Endothelial cell (in vitro differentiated cells): ENCODE measurements around the gene GNA12. TPM values are rescaled to one million over a fixed set of nuclear protein-coding genes. Genes with fewer than 3 reads are reported as not detected.

Source experiments
- DNase-seq: peaks from one replicate; pipeline ENCODE4 v3.0.0; 2021; ENCODE audit warnings: low spot score
- H3K27ac Mint-ChIP-seq: one replicate; pipeline ENCODE4 v1.8.0; 2021; ENCODE audit warnings: mixed read lengths, inconsistent platforms; ENCODE audit not compliant: unreplicated experiment
- H3K27me3 Mint-ChIP-seq: one replicate; pipeline ENCODE4 v1.8.0; 2021; ENCODE audit warnings: mild to moderate bottlenecking, moderate library complexity, mixed read lengths, inconsistent platforms; ENCODE audit not compliant: unreplicated experiment
- H3K36me3 Mint-ChIP-seq: one replicate; pipeline ENCODE4 v1.8.0; 2021; ENCODE audit warnings: mild to moderate bottlenecking, low read depth, mixed read lengths, inconsistent platforms; ENCODE audit not compliant: unreplicated experiment
- H3K4me1 Mint-ChIP-seq: one replicate; pipeline ENCODE4 v1.8.0; 2021; ENCODE audit warnings: mild to moderate bottlenecking, mixed read lengths, inconsistent platforms; ENCODE audit not compliant: unreplicated experiment
- H3K4me3 Mint-ChIP-seq: one replicate; pipeline ENCODE4 v1.8.0; 2021; ENCODE audit warnings: mild to moderate bottlenecking, mixed read lengths, inconsistent platforms; ENCODE audit not compliant: unreplicated experiment
- H3K9me3 Mint-ChIP-seq: one replicate; pipeline ENCODE4 v1.8.0; 2021; ENCODE audit warnings: mixed read lengths, inconsistent platforms; ENCODE audit not compliant: unreplicated experiment
- total RNA-seq: library from RNA; stranded (reverse); fragmentation: NEBNext Ultra II Directional; extraction: Animal tissue kit (Norgen Biotek cat#: 25700); gene quantifications from one replicate; pipeline ENCODE4 v1.2.1, GENCODE V29; 2021; ENCODE audit not compliant: unreplicated experiment
- TF ChIP-seq, protein P1 (sequence below): fragments of 200-600 bp; sonication (generic); IDR thresholded peaks from one replicate; pipeline ENCODE4 v1.5.0; 2021; ENCODE audit warnings: antibody characterized with exemption; ENCODE audit not compliant: unreplicated experiment

The GNA12 gene
- total RNA-seq, 1 donor from 2014 or later = 105 TPM

DNA sequence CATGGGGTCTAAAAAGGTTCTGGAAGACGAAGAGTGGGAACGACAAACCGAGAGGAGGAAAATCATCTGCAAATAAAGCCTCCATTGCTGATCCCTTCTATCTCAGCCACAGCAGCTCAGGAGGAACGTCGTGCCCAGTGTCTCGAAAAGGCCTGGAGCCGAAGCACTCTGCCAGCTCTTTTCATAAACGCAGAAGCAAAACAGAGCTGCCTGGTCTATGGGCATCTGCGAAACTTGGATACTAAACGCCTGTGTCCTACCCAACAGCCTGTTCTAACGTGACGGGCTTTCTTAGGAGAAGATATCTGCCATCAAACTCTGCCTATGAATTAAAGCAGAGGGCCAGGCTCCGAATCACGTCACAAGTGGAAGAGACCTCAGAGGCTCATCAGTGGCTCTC lies 68.7 kb downstream of the GNA12 start:
- Mint-ChIP-seq H3K9me3 (no peaks in the 10 kb centered on the region), H3K36me3 (peaks cover 48% of the 10 kb centered on the region), H3K27me3 (peaks cover 6% of the 10 kb centered on the region), H3K27ac (no peak overlapping the region), H3K4me3 (no peak overlapping the region), H3K4me1 (peaks cover 10% of the 10 kb centered on the region)
- TF ChIP-seq, protein P1, sequence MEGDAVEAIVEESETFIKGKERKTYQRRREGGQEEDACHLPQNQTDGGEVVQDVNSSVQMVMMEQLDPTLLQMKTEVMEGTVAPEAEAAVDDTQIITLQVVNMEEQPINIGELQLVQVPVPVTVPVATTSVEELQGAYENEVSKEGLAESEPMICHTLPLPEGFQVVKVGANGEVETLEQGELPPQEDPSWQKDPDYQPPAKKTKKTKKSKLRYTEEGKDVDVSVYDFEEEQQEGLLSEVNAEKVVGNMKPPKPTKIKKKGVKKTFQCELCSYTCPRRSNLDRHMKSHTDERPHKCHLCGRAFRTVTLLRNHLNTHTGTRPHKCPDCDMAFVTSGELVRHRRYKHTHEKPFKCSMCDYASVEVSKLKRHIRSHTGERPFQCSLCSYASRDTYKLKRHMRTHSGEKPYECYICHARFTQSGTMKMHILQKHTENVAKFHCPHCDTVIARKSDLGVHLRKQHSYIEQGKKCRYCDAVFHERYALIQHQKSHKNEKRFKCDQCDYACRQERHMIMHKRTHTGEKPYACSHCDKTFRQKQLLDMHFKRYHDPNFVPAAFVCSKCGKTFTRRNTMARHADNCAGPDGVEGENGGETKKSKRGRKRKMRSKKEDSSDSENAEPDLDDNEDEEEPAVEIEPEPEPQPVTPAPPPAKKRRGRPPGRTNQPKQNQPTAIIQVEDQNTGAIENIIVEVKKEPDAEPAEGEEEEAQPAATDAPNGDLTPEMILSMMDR = no peak
- no peak for DNase-seq

- TF ChIP-seq, protein P1 = no peak
- Mint-ChIP-seq H3K27ac (no peak overlapping the region), H3K36me3 (peaks cover 48% of the 10 kb centered on the region), H3K27me3 (peaks cover 6% of the 10 kb centered on the region), H3K9me3 (no peaks in the 10 kb centered on the region), H3K4me1 (peaks cover 10% of the 10 kb centered on the region), H3K4me3 (no peak overlapping the region)
- DNase-seq = no peak
These were observed 69.2 kb downstream of the GNA12 start for GRCh38 chr7:2774935-2775334.

GRCh38 chr7:2774280-2774679 lies 69.8 kb downstream of the GNA12 start:
- DNase-seq = no peak
- peaks cover 10% of the 10 kb centered on the region for H3K4me1 Mint-ChIP-seq
- no peak overlapping the region for H3K27ac Mint-ChIP-seq
- TF ChIP-seq, protein P1 = no peak
- H3K27me3 Mint-ChIP-seq = peaks cover 6% of the 10 kb centered on the region
- H3K36me3 Mint-ChIP-seq = peaks cover 48% of the 10 kb centered on the region
- H3K9me3 Mint-ChIP-seq = no peaks in the 10 kb centered on the region
- no peak overlapping the region for H3K4me3 Mint-ChIP-seq

DNA sequence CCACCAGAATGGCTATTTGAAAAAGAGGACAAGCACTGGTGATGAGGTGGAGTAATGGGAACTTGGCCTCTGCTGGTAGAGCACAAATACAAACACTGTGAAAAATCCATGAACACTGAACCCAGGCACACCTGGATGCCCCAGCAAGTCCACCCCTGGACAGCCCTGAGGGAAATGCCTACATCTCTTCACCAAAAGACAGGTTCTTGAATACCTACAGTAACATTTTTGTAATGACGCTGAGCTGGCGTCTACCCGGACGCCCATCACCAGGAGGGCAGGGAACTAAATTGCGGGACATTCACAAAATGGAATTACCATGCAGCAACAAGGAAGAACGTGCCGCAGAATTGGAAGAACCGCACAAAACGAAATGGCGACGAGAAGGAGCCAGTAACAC lies 70.5 kb downstream of the GNA12 start:
- peaks cover 48% of the 10 kb centered on the region for H3K36me3 Mint-ChIP-seq
- DNase-seq = no peak
- no peaks in the 10 kb centered on the region for H3K9me3 Mint-ChIP-seq
- H3K4me1 Mint-ChIP-seq = peaks cover 10% of the 10 kb centered on the region
- no peak overlapping the region for H3K4me3 Mint-ChIP-seq
- H3K27ac Mint-ChIP-seq = no peak overlapping the region
- TF ChIP-seq, protein P1 = no peak
- peaks cover 6% of the 10 kb centered on the region for H3K27me3 Mint-ChIP-seq

- TF ChIP-seq, protein P1 = no peak
- DNase-seq = no peak
- Mint-ChIP-seq H3K4me1 (peaks cover 4% of the 10 kb centered on the region), H3K27ac (no peak overlapping the region), H3K9me3 (no peaks in the 10 kb centered on the region), H3K4me3 (no peak overlapping the region), H3K36me3 (peaks cover 30% of the 10 kb centered on the region), H3K27me3 (peaks cover 6% of the 10 kb centered on the region)
These were observed 72.8 kb downstream of the GNA12 start for GRCh38 chr7:2771274-2771731.
